GM21515 (cell line): ENCODE measurements around the gene HDAC4.

Experiments
- ATAC-seq: cut with Tn5 transposase; IDR thresholded peaks from one replicate; pipeline ENCODE4 v1.9.1; 2021; ENCODE audit not compliant: unreplicated experiment

HDAC4 gene

GRCh38 chr2:239244625-239245024 lies 156.2 kb downstream of the HDAC4 start:
- no peak for ATAC-seq

DNA sequence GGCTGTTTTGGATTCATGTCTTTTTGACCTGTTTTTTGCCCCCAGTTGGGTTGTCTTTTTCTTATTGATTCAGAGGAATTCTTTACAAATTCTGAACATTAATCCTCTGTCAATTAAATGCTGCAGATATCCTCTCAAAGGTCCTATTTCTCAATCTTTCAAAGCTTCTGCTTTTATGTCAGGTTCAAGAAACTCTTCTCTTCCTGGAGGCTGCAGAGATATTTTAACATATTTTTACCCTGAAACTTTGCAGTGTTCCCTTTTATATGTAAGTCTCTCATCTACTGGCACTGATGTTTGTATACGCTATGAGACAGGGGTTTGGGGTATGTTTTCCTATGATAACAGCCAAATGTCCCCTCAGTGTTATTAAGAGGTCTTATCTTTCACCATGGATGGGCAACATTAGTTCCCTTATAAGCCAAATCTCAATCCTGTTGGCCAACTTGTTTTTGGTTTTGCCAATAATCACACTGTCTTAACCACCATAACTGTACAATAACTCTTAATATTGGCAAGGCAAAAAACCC lies 159.3 kb downstream of the HDAC4 start:
- ATAC-seq, result no peak

GRCh38 chr2:239240414-239240881 lies 160.4 kb downstream of the HDAC4 start:
- ATAC-seq, result no peak

- ATAC-seq, result no peak
Observed at GRCh38 chr2:239239607-239240413, 161.0 kb downstream of the HDAC4 start.

DNA sequence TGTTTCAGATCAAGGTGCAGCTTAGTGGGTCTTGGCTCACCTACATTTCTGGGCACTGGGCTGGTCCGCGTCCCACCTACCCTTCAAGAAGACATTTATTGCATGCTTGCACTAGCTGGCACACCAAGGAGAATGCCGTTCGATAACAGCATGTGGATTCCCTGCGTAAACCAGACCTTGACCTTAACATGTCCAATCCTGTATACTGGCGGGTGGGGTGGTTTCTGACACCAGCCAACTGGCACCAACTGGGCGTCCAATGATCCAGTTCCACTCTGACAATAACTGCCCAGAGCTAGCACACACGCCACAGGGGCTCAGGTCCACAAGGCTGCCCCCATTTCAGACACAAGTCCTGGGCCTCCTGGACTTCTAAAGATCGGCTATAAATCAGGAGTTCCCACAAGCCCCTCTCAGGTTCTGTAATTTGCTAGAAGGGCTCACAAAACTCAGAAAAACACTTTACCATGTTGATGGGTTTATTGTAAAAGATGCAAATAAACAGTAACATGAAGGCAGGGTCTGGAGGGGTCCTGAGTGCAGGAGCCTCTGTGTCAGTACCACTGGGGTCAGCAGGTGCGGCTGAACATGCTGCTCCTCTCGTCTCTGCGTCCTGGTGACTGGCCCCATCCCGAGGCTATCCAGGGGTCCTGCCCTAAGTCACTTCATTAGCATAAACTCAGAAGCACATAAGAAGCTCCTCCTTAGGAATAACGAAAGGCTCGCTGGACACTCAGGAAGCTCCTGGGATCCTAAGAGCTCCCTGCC lies 161.8 kb downstream of the HDAC4 start:
- ATAC-seq, result no peak

GRCh38 chr2:239238381-239238780 lies 162.4 kb downstream of the HDAC4 start:
- no peak for ATAC-seq

DNA sequence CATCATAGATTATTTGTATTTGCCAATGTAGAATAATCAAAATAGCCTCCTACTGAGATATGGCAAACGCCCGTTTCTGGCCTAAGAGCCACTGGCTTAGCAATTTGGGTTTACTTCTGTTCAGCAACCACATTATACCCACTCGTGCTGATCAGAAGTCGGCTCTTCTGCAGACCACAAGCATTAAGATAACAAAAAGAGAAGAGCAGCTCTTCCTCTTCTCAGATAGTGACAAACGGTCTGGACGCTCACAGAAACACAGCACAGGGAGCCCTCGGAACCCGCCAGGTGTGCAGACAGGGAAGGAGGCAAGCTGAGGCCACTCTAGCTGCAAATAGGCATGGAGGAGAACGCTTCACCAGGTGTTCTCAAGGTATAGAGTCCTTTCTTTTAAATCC lies 164.0 kb downstream of the HDAC4 start:
- ATAC-seq, result no peak

DNA sequence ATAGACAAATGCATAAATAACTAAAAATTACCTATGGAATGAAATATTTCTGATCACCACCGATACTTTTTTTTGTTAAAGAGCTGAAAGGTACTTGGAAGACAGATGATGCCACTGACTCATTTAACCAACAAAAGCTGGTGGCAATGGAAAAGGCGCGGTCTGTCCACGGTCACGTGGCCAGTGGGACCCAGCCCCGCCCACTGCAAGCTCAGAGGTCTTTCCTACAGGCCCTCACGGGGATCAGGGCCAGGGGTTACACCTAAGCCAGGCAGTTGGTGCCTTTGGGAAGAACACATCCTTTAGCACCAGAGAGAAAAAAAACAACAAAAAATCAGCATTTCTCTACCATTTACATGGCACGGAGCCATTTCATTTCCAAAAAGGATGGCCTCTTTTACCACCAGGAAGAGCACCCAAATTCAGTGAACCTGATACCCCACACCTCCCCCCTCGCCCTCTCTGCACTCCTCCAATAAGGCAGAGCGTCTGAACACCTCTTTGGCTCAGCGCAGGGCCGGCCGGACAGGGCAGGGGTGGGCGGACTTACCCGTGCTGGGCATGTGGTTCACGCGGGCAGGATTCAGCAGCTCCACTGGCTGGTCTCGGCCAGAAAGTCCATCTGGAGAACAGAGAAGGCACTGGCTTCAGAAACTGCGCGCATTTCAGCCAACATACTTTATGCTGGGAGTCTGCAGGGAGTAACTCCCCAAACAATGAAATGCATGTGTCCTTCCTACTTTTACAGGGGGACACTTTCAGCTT lies 164.6 kb downstream of the HDAC4 start:
- no peak for ATAC-seq

- no peak for ATAC-seq
Observed at GRCh38 chr2:239235311-239235710, 165.5 kb downstream of the HDAC4 start.

DNA sequence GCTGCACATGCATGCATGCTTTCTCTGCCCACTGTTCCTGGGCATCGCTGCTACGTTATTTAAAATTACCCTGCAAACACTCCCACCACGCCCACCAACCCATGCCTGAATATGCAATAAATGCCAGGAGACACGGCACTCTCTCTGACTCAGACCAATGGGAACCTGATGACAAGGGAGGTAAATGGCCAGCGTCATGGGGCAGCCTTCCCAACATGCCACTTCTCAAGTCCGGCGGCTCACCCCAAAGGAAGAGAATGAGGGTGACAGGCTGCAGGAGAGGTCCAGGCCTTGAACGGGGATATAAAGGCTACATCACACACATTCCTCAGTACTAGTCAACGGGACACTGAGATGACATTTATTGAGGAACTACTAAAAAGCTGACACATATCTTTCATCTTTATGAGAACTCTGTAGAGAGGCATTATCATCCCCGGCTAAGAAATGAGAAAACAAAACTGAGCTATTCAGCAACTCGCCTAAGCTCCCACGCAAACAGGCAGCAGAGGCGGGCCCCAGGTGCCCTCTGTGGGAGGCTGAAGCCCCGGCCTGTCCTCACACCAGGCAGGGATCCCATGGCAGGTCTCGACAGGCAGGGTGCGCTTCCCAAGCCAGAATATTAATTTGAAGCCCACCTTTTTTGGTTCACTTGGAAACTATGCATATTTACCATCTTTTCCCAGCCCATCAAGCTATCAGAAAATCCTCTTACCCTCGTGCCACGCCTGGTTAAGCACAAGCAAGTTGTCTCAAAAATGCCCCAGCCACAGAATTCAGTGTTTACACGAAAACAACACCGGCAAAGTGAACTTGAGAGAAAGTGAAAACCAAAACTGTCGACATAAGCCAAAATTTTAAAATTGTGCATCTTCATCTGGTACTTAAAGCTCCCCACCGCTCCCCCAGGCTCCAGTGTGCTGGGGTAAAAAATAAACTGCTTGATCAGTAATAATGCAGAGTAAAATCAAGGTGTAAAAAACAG lies 166.3 kb downstream of the HDAC4 start:
- ATAC-seq, result no peak

DNA sequence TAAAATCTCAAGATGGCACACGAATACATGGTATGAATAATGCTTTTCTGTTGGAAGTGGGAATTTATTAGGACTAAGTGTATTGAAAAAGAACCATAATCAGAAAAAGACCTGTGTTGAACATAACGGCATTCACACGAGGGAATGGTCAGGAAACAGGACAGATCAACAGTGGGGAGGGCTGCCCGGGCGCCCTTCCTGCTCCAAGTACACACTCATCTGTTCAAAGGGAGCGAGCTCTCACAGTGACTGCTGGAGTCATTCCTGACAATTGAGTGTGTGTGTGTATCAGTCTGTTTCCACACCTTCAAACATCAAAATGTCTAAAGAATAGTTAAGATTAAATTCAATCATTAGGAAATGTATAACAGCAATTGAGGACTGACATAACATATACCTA lies 167.2 kb downstream of the HDAC4 start:
- no peak for ATAC-seq

- no peak for ATAC-seq
Observed at GRCh38 chr2:239232195-239232578, 168.6 kb downstream of the HDAC4 start.

GRCh38 chr2:239231231-239232194 lies 169.3 kb downstream of the HDAC4 start:
- no peak for ATAC-seq

DNA sequence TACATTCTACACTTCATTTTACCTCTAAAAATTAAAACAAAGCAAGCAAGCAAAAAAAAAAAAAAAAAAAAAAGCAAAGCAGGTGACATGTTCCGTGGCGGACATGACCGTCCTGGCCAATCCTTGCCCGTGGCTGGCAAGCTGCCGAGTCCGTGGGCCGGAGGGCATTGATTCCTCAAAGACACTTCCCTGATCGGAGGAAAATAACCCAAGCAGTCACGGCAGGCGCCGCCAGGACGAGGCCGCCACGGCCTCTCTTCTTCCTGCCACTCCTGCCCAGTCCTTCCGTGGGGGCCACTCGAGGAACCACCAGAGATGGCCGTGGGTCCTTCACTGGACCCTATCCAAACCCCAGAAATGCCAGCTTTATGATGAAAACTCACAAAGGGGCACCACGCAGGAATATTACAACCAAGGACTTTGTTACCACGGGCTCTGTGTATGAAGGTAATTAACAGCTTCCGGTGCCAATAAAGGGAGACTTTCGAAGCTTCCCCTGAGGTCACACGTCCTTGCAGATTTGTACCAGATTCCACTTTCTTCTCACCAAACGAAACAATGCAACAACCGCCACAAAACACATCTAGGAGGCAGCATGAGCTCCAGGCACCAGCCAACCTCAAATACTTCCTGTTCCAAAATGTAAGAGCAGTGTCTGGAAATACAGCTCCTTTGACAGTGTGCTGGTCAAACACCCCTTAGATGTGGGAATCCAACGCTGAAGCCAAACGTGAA lies 170.3 kb downstream of the HDAC4 start:
- ATAC-seq, result no peak

DNA sequence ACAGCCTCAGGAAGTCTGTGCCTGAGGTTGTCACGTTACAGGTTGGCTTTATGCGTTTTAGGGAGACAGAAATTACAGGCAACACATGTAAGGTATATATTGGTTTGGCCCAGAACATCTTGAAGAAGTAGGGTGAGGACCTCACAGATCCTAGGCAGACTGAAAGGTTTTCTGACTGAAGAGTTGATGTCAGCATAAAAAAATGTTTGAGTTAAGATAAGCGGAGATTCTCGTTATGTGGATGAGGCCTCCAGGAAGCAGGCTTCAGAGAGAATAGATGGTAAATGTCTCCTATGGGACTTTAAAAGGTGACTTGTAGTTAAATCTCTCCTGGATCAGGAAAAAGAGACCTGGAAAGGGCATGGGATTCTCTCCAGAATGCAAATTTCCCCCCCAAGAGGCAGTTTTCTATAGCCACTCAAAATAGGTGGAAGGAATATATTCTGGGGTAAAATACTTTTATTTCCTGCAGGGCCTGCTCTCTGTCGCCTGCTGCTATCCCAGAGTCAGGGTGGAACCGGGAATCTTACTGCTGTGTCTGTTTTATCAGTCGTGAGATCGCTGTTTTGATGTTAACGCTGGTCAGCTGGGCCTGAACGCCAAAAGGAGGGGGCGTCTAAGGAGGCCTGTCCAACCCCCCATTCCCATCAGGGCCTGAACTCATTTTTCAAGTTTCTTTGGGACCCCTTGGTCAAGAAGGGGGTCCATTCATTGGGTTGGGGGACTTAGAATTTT lies 171.1 kb downstream of the HDAC4 start:
- no peak for ATAC-seq

DNA sequence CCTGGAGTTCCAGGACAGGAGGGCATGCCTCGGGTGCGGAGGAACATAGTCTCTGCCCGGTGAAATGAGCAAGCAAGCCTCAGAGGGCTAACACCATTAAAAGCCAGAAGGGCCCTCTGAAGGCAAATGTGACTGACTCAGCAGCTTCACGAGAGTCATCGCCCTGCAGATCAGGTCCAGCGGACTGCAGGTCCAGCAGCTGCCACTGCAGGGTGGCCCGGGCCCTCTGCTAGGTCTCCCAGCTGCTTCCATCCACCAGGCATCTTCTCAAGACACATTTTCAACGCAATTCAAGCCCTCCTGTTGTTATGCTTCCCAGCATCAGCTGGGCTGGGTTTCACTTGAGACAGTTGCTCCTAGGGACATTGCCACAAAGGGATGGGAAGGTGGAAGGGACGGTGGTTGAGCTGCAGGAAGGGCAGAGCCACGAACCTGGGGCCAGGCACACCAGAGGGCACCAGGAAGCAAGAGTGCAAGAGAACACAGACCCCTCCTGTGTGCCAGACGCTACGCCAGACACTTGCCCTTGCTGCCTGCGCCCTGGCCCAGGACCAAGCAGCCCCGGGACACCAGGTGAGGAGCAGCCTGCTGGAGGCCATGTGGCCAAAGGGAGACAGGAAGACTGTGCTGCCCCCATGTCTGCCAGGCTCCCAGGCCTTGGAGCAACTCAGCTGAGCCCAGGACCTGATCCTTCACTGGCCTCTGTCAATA lies 173.0 kb downstream of the HDAC4 start:
- no peak for ATAC-seq
